Activated CD8-positive, alpha-beta memory T cell treated with anti-CD3 and anti-CD28 coated beads, Interleukin-2, amount 10 ng/mL, durations not matched to agents 7 days and 5 days (primary cell): Measurements from ENCODE around the gene RAB40B. TPM values are rescaled to one million over a fixed set of nuclear protein-coding genes. Genes with fewer than 3 reads are reported as not detected.

ENCODE experiments used
- ATAC-seq: fragments of 150-1000 bp; cut with Tn5 transposase; one replicate; pipeline ENCODE4 v1.10.0; 2021; ENCODE audit warnings: moderate library complexity
- CTCF ChIA-PET: fragments of 350-600 bp; sonication (Branson Sonifier 250); formaldehyde crosslinking; loops from one replicate; lab custom pipeline; 2021; ENCODE audit warnings: antibody characterized with exemption; lab: Charles Lee
- DNase-seq: peaks from one replicate; pipeline ENCODE4 v3.0.0-alpha.2; 2020
- H3K27ac Mint-ChIP-seq: one replicate; pipeline ENCODE4 v1.8.0; 2021; ENCODE audit warnings: mild to moderate bottlenecking, mixed read lengths
- H3K27me3 Mint-ChIP-seq: one replicate; pipeline ENCODE4 v1.8.0; 2021; ENCODE audit warnings: mixed read lengths
- H3K36me3 Mint-ChIP-seq: one replicate; pipeline ENCODE4 v1.8.0; 2021; ENCODE audit warnings: mild to moderate bottlenecking, mixed read lengths
- H3K4me1 Mint-ChIP-seq: one replicate; pipeline ENCODE4 v1.8.0; 2021; ENCODE audit warnings: mixed read lengths
- H3K4me3 Mint-ChIP-seq: one replicate; pipeline ENCODE4 v1.8.0; 2021; ENCODE audit warnings: mild to moderate bottlenecking, moderate library complexity, mixed read lengths
- H3K9me3 Mint-ChIP-seq: one replicate; pipeline ENCODE4 v1.8.0; 2022; ENCODE audit warnings: low read depth, mixed read lengths
- total RNA-seq, 2 experiments: library from RNA; stranded (reverse); gene quantifications; one replicate each; pipeline ENCODE4 v1.2.3, GENCODE V29; 2021

Gene RAB40B
- total RNA-seq, 2 experiments from 2014 or later = 0.47 to 1.4 TPM

GRCh38 chr17:82665217-82665616 lies 33.3 kb downstream of the RAB40B start:
- Mint-ChIP-seq H3K27me3 (no peaks in the 10 kb centered on the region), H3K36me3 (no peaks in the 10 kb centered on the region), H3K4me3 (no peak overlapping the region), H3K9me3 (no peaks in the 10 kb centered on the region), H3K27ac (no peak overlapping the region), H3K4me1 (peaks cover 6% of the 10 kb centered on the region)
- ATAC-seq = no peak
- CTCF ChIA-PET = interaction anchor here (0.7 kb wide), 1 partner anchor 37 kb away, joined by 3 read pairs; no protein-coding TSS in a partner anchor
- DNase-seq = no peak

- H3K4me3 Mint-ChIP-seq = no peak overlapping the region
- CTCF ChIA-PET = interaction anchor here (0.7 kb wide), 1 partner anchor 37 kb away, joined by 3 read pairs; no protein-coding TSS in a partner anchor
- ATAC-seq (no peak), DNase-seq (no peak)
- no peak overlapping the region for H3K27ac Mint-ChIP-seq
- peaks cover 3% of the 10 kb centered on the region for H3K9me3 Mint-ChIP-seq
- H3K36me3 Mint-ChIP-seq = no peaks in the 10 kb centered on the region
- H3K27me3 Mint-ChIP-seq = no peaks in the 10 kb centered on the region
- peaks cover 6% of the 10 kb centered on the region for H3K4me1 Mint-ChIP-seq
These were observed 33.8 kb downstream of the RAB40B start for GRCh38 chr17:82664701-82665182.

GRCh38 chr17:82664276-82664575 lies 34.3 kb downstream of the RAB40B start:
- CTCF ChIA-PET = no interaction called here
- DNase-seq = no peak
- H3K27me3 Mint-ChIP-seq = no peaks in the 10 kb centered on the region
- peaks cover 3% of the 10 kb centered on the region for H3K9me3 Mint-ChIP-seq
- H3K27ac Mint-ChIP-seq = no peak overlapping the region
- no peak for ATAC-seq
- H3K4me3 Mint-ChIP-seq = no peak overlapping the region
- H3K36me3 Mint-ChIP-seq = no peaks in the 10 kb centered on the region
- H3K4me1 Mint-ChIP-seq = peaks cover 6% of the 10 kb centered on the region

GRCh38 chr17:82663381-82664275 lies 34.9 kb downstream of the RAB40B start:
- Mint-ChIP-seq H3K9me3 (peaks cover 3% of the 10 kb centered on the region), H3K36me3 (no peaks in the 10 kb centered on the region), H3K27me3 (no peaks in the 10 kb centered on the region), H3K27ac (no peak overlapping the region), H3K4me1 (peaks cover 2% of the 10 kb centered on the region), H3K4me3 (no peak overlapping the region)
- CTCF ChIA-PET = no interaction called here
- ATAC-seq (no peak), DNase-seq (no peak)

GRCh38 chr17:82662711-82663261 lies 35.7 kb downstream of the RAB40B start:
- ATAC-seq = no peak
- H3K9me3 Mint-ChIP-seq = peaks cover 3% of the 10 kb centered on the region

GRCh38 chr17:82661717-82662683 lies 36.5 kb downstream of the RAB40B start:
- Mint-ChIP-seq H3K27ac (no peak overlapping the region), H3K36me3 (no peaks in the 10 kb centered on the region), H3K4me1 (no peaks in the 10 kb centered on the region), H3K27me3 (no peaks in the 10 kb centered on the region), H3K4me3 (no peak overlapping the region), H3K9me3 (peaks cover 3% of the 10 kb centered on the region)
- DNase-seq = no peak
- CTCF ChIA-PET = no interaction called here
- no peak for ATAC-seq

More at GRCh38 chr17:82662711-82663261, 35.7 kb downstream of the RAB40B start:
- Mint-ChIP-seq H3K27ac (no peak overlapping the region), H3K36me3 (no peaks in the 10 kb centered on the region), H3K4me3 (no peak overlapping the region), H3K4me1 (no peaks in the 10 kb centered on the region), H3K27me3 (no peaks in the 10 kb centered on the region)
- no peak for DNase-seq
- CTCF ChIA-PET = no interaction called here

- CTCF ChIA-PET = no interaction called here
- Mint-ChIP-seq H3K27ac (no peak overlapping the region), H3K4me3 (no peak overlapping the region), H3K9me3 (peaks cover 3% of the 10 kb centered on the region), H3K27me3 (no peaks in the 10 kb centered on the region), H3K4me1 (no peaks in the 10 kb centered on the region), H3K36me3 (no peaks in the 10 kb centered on the region)
- DNase-seq = no peak
- no peak for ATAC-seq
These were observed 38.6 kb downstream of the RAB40B start for GRCh38 chr17:82659886-82660285.

GRCh38 chr17:82658796-82659452 lies 39.6 kb downstream of the RAB40B start:
- no peaks in the 10 kb centered on the region for H3K27me3 Mint-ChIP-seq
- ATAC-seq = no peak
- no peaks in the 10 kb centered on the region for H3K4me1 Mint-ChIP-seq
- no peaks in the 10 kb centered on the region for H3K36me3 Mint-ChIP-seq
- CTCF ChIA-PET = no interaction called here
- no peak overlapping the region for H3K4me3 Mint-ChIP-seq
- H3K27ac Mint-ChIP-seq = no peak overlapping the region
- DNase-seq = no peak
- H3K9me3 Mint-ChIP-seq = peaks cover 3% of the 10 kb centered on the region

- CTCF ChIA-PET = no interaction called here
- Mint-ChIP-seq H3K36me3 (no peaks in the 10 kb centered on the region), H3K27me3 (no peaks in the 10 kb centered on the region), H3K4me1 (no peaks in the 10 kb centered on the region), H3K4me3 (no peak overlapping the region), H3K27ac (no peak overlapping the region), H3K9me3 (peaks cover 3% of the 10 kb centered on the region)
- no peak for ATAC-seq
- DNase-seq = no peak
These were observed 40.2 kb downstream of the RAB40B start for GRCh38 chr17:82658331-82658730.

GRCh38 chr17:82657926-82658325 lies 40.6 kb downstream of the RAB40B start:
- CTCF ChIA-PET = no interaction called here
- no peaks in the 10 kb centered on the region for H3K27me3 Mint-ChIP-seq

GRCh38 chr17:82656266-82656665 lies 42.2 kb downstream of the RAB40B start:
- Mint-ChIP-seq H3K27me3 (no peaks in the 10 kb centered on the region), H3K9me3 (peaks cover 3% of the 10 kb centered on the region), H3K4me3 (no peak overlapping the region), H3K4me1 (no peaks in the 10 kb centered on the region), H3K36me3 (no peaks in the 10 kb centered on the region), H3K27ac (no peak overlapping the region)
- DNase-seq = no peak
- CTCF ChIA-PET = interaction anchor here (0.7 to 1.5 kb wide), 2 partner anchors 12 to 238 kb away, joined by 3 to 5 read pairs; partner anchors contain the start of genes HEXD and OGFOD3
- ATAC-seq = no peak

More at GRCh38 chr17:82657926-82658325, 40.6 kb downstream of the RAB40B start:
- Mint-ChIP-seq H3K27ac (no peak overlapping the region), H3K36me3 (no peaks in the 10 kb centered on the region), H3K9me3 (peaks cover 3% of the 10 kb centered on the region), H3K4me1 (no peaks in the 10 kb centered on the region), H3K4me3 (no peak overlapping the region)
- ATAC-seq (no peak), DNase-seq (no peak)

- Mint-ChIP-seq H3K4me3 (no peak overlapping the region), H3K27me3 (no peaks in the 10 kb centered on the region), H3K27ac (no peak overlapping the region), H3K4me1 (no peaks in the 10 kb centered on the region), H3K36me3 (no peaks in the 10 kb centered on the region), H3K9me3 (peaks cover 3% of the 10 kb centered on the region)
- CTCF ChIA-PET = interaction anchor here (0.7 kb wide), 1 partner anchor 237 kb away, joined by 5 read pairs; the partner anchor contains the start of genes HEXD and OGFOD3
- ATAC-seq (no peak), DNase-seq (no peak)
These were observed 43.0 kb downstream of the RAB40B start for GRCh38 chr17:82655523-82655922.
